WTC11 (cell line): ENCODE data around the gene NKAIN2. TPM values are rescaled to one million over a fixed set of nuclear protein-coding genes. Genes with fewer than 3 reads are reported as not detected.

Experiments used
- ATAC-seq: fragments of 200-7000 bp; cut with Tn5 transposase; 2 replicates; pipeline ENCODE4 v1.10.0; 2021; ENCODE audit warnings: mild to moderate bottlenecking, moderate library complexity
- CTCF ChIA-PET: fragments of 300-600 bp; sonication (Branson Sonifier 250); formaldehyde crosslinking; loops from one replicate; lab custom pipeline; 2021; ENCODE audit warnings: antibody characterized with exemption; lab: Charles Lee
- POLR2A ChIA-PET: fragments of 350-600 bp; sonication (Branson Sonifier 250); formaldehyde crosslinking; loops from one replicate; lab custom pipeline; 2021; ENCODE audit warnings: antibody characterized with exemption; lab: Charles Lee
- DNase-seq: peaks from one replicate; pipeline ENCODE4 v3.0.0; 2021; ENCODE audit warnings: low spot score
- H3K27ac Mint-ChIP-seq: 2 replicates; pipeline ENCODE4 v1.8.0; 2021; ENCODE audit warnings: mixed read lengths
- H3K27me3 Mint-ChIP-seq: 2 replicates; pipeline ENCODE4 v1.8.0; 2021; ENCODE audit warnings: low read depth, mild to moderate bottlenecking, moderate library complexity, mixed read lengths
- H3K36me3 Mint-ChIP-seq: 2 replicates; pipeline ENCODE4 v1.8.0; 2021; ENCODE audit warnings: mixed read lengths
- H3K4me1 Mint-ChIP-seq: 2 replicates; pipeline ENCODE4 v1.8.0; 2022; ENCODE audit warnings: mixed read lengths
- H3K4me3 Mint-ChIP-seq: 2 replicates; pipeline ENCODE4 v1.8.0; 2021; ENCODE audit warnings: mild to moderate bottlenecking, moderate library complexity, mixed read lengths
- H3K9me3 Mint-ChIP-seq: 2 replicates; pipeline ENCODE4 v1.8.0; 2021; ENCODE audit warnings: mixed read lengths
- AFF4 ChIP-seq: sonication (generic); formaldehyde crosslinking; IDR thresholded peaks from 2 replicates; pipeline ENCODE4 v1.8.1; 2023; ENCODE audit warnings: mild to moderate bottlenecking, missing genetic modification reagents, borderline replicate concordance
- ATF6 ChIP-seq: sonication (generic); formaldehyde crosslinking; IDR thresholded peaks from 2 replicates; pipeline ENCODE4 v1.8.1; 2023; ENCODE audit warnings: mild to moderate bottlenecking, missing genetic modification reagents
- E2F4 ChIP-seq: sonication (generic); formaldehyde crosslinking; IDR thresholded peaks from 2 replicates; pipeline ENCODE4 v1.8.1; 2022; ENCODE audit warnings: low read depth, mild to moderate bottlenecking, moderate library complexity, missing genetic modification reagents, borderline replicate concordance
- EMX1 ChIP-seq: fragments of 250-450 bp; sonication (Bioruptor Pico); IDR thresholded peaks from 2 replicates; pipeline ENCODE4 v1.8.0; 2021; ENCODE audit warnings: mild to moderate bottlenecking
- ESRRA ChIP-seq: sonication (generic); formaldehyde crosslinking; IDR thresholded peaks from 2 replicates; pipeline ENCODE4 v1.8.1; 2022; ENCODE audit warnings: mild to moderate bottlenecking, missing genetic modification reagents, borderline replicate concordance
- ETV6 ChIP-seq: sonication (generic); formaldehyde crosslinking; IDR thresholded peaks from 2 replicates; pipeline ENCODE4 v1.8.1; 2022; ENCODE audit warnings: mild to moderate bottlenecking, missing genetic modification reagents
- FOXP1 ChIP-seq: sonication (generic); formaldehyde crosslinking; IDR thresholded peaks from 2 replicates; pipeline ENCODE4 v1.8.0; 2022; ENCODE audit warnings: missing genetic modification reagents, mild to moderate bottlenecking, moderate library complexity, borderline replicate concordance
- GTF2I ChIP-seq: fragments of 250-450 bp; sonication (Bioruptor Pico); conservative IDR thresholded peaks from 2 replicates; pipeline ENCODE4 v1.4.0; 2021; ENCODE audit warnings: mild to moderate bottlenecking
- HMGA2 ChIP-seq: fragments of 250-450 bp; sonication (Bioruptor Pico); IDR thresholded peaks from 2 replicates; pipeline ENCODE4 v1.4.0; 2021; ENCODE audit warnings: mild to moderate bottlenecking, moderate library complexity
- JUN ChIP-seq: sonication (generic); formaldehyde crosslinking; IDR thresholded peaks from 2 replicates; pipeline ENCODE4 v1.8.0; 2023; ENCODE audit warnings: mild to moderate bottlenecking, missing genetic modification reagents
- MLX ChIP-seq: sonication (generic); formaldehyde crosslinking; IDR thresholded peaks from 2 replicates; pipeline ENCODE4 v1.8.1; 2023; ENCODE audit warnings: mild to moderate bottlenecking, missing genetic modification reagents, moderate library complexity
- NFATC4 ChIP-seq: fragments of 250-450 bp; sonication (Bioruptor Pico); IDR thresholded peaks from 2 replicates; pipeline ENCODE4 v1.9.0; 2021; ENCODE audit warnings: mild to moderate bottlenecking
- NFE2L1 ChIP-seq: sonication (generic); formaldehyde crosslinking; IDR thresholded peaks from 2 replicates; pipeline ENCODE4 v1.8.1; 2023; ENCODE audit warnings: missing genetic modification reagents
- NR2C2 ChIP-seq: sonication (generic); formaldehyde crosslinking; IDR thresholded peaks from 2 replicates; pipeline ENCODE4 v1.8.0; 2022; ENCODE audit warnings: mild to moderate bottlenecking, missing genetic modification reagents
- NR3C1 ChIP-seq: sonication (generic); formaldehyde crosslinking; conservative IDR thresholded peaks from 2 replicates; pipeline ENCODE4 v1.8.1; 2023; ENCODE audit warnings: low read depth, mild to moderate bottlenecking, missing genetic modification reagents
- SMAD3 ChIP-seq: sonication (generic); formaldehyde crosslinking; IDR thresholded peaks from 2 replicates; pipeline ENCODE4 v1.8.0; 2022; ENCODE audit warnings: missing genetic modification reagents, mild to moderate bottlenecking, borderline replicate concordance
- TEAD4 ChIP-seq: sonication (generic); formaldehyde crosslinking; IDR thresholded peaks from 2 replicates; pipeline ENCODE4 v1.8.0; 2022; ENCODE audit warnings: mild to moderate bottlenecking, missing genetic modification reagents
- ZMAT4 ChIP-seq: fragments of 250-450 bp; sonication (Bioruptor Pico); IDR thresholded peaks from 2 replicates; pipeline ENCODE4 v1.9.0; 2021; ENCODE audit warnings: mild to moderate bottlenecking
- ZNF138 ChIP-seq: sonication (generic); formaldehyde crosslinking; conservative IDR thresholded peaks from 2 replicates; pipeline ENCODE4 v1.8.1; 2022; ENCODE audit warnings: mild to moderate bottlenecking, moderate library complexity, missing genetic modification reagents
- ZNF416 ChIP-seq: fragments of 250-450 bp; sonication (Bioruptor Pico); IDR thresholded peaks from 2 replicates; pipeline ENCODE4 v1.9.0; 2021; ENCODE audit warnings: mild to moderate bottlenecking, inconsistent platforms
- ZNF423 ChIP-seq: fragments of 250-450 bp; sonication (Bioruptor Pico); IDR thresholded peaks from 2 replicates; pipeline ENCODE4 v2.1.2; 2022; ENCODE audit warnings: mild to moderate bottlenecking, moderate library complexity
- ZNF425 ChIP-seq: fragments of 250-450 bp; sonication (Bioruptor Pico); conservative IDR thresholded peaks from 2 replicates; pipeline ENCODE4 v1.9.0; 2021; ENCODE audit warnings: mild to moderate bottlenecking
- ZNF512 ChIP-seq: sonication (generic); formaldehyde crosslinking; IDR thresholded peaks from 2 replicates; pipeline ENCODE4 v1.8.1; 2022; ENCODE audit warnings: missing genetic modification reagents, borderline replicate concordance
- total RNA-seq: library from RNA; stranded (reverse); gene quantifications from 3 replicates; pipeline ENCODE4 v1.2.3, GENCODE V29; 2021

The NKAIN2 gene
- total RNA-seq, 1 experiment from 2014 or later = 0.33 TPM

- Mint-ChIP-seq H3K27ac (no peak overlapping the region), H3K36me3 (no peaks in the 10 kb centered on the region), H3K4me3 (no peak overlapping the region), H3K27me3 (no peaks in the 10 kb centered on the region), H3K9me3 (no peaks in the 10 kb centered on the region), H3K4me1 (peaks cover 5% of the 10 kb centered on the region)
- ChIA-PET CTCF (no interaction called here), POLR2A (no interaction called here)
- TF ChIP-seq ZNF425 = no peak
- no peak for TF ChIP-seq NR2C2 (CRISPR knock-in tag)
- TF ChIP-seq ESRRA (CRISPR knock-in tag) = no peak
- no peak for TF ChIP-seq HMGA2 (CRISPR knock-in tag)
- no peak for TF ChIP-seq NR3C1 (CRISPR knock-in tag)
- TF ChIP-seq ETV6 = no peak
- TF ChIP-seq ZNF512 (CRISPR knock-in tag) = no peak
- TF ChIP-seq ZMAT4 = no peak
- no peak for TF ChIP-seq ZNF416 (CRISPR knock-in tag)
- no peak for TF ChIP-seq SMAD3 (CRISPR knock-in tag)
- no peak for TF ChIP-seq E2F4
- no peak for TF ChIP-seq TEAD4 (CRISPR knock-in tag)
- no peak for TF ChIP-seq GTF2I
- no peak for TF ChIP-seq EMX1
- TF ChIP-seq AFF4 (CRISPR knock-in tag) = no peak
- no peak for TF ChIP-seq NFATC4 (CRISPR knock-in tag)
- no peak for ATAC-seq
- DNase-seq = no peak
Measured at GRCh38 chr6:124432620-124433019, 629.0 kb downstream of the NKAIN2 start.

- DNase-seq = no peak
- Mint-ChIP-seq H3K36me3 (no peaks in the 10 kb centered on the region), H3K27me3 (no peaks in the 10 kb centered on the region), H3K4me1 (peaks cover 5% of the 10 kb centered on the region), H3K4me3 (no peak overlapping the region), H3K27ac (no peak overlapping the region), H3K9me3 (no peaks in the 10 kb centered on the region)
- no peak for ATAC-seq
- ChIA-PET POLR2A (no interaction called here), CTCF (no interaction called here)
- TF ChIP-seq FOXP1 (CRISPR knock-in tag) (no peak), NFE2L1 (CRISPR knock-in tag) (no peak), EMX1 (no peak), JUN (CRISPR knock-in tag) (no peak), ZNF138 (no peak), ATF6 (CRISPR knock-in tag) (no peak), MLX (CRISPR knock-in tag) (no peak), ZNF416 (CRISPR knock-in tag) (no peak), ZNF423 (CRISPR knock-in tag) (no peak)
Measured at GRCh38 chr6:124433387-124434160, 629.9 kb downstream of the NKAIN2 start.
